Thyroid gland (tissue), 4 donors: ENCODE data around the gene GOLGA5.

Experiments used
- POLR2A ChIP-seq, 2 donors: fragments of 450-650 bp; IDR thresholded peaks; one replicate each; pipeline ENCODE4 v1.6.1; 2017; ENCODE audit warnings: antibody characterized with exemption in 2 of 2, mild to moderate bottlenecking in 2 of 2, moderate library complexity in 1 of 2
- TF ChIP-seq, protein P1 (sequence below), 6 experiments: fragments of 200-600 bp in 3 of 6; fragments of 450-650 bp in 3 of 6; sonication (generic) in 3 of 6; IDR thresholded peaks; one replicate each; pipeline ENCODE4 v1.5.1; 2016 to 2019; ENCODE audit warnings: antibody characterized with exemption in 6 of 6, mild to moderate bottlenecking in 2 of 6, inconsistent platforms in 1 of 6, moderate library complexity in 1 of 6

DNA sequence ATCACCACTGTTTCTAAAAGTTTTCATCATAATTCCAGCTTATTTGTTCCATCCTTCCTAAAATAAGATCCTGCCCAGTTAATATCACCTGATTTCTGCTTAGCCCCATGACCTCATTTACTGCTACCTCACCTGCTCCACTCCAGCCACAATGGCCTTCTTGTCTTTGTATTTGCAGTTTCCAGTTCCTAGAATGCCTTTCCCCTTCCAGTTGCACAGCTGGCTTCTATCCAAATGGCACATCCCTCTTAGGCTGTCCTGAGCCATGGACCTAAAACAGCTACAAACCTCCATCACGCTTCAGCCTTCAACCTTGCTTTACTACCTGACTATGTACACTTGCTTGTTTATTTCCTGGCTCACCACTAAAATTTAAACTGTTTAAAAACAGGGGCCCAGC, 39.1 kb upstream of the GOLGA5 start:
- TF ChIP-seq, protein P1, sequence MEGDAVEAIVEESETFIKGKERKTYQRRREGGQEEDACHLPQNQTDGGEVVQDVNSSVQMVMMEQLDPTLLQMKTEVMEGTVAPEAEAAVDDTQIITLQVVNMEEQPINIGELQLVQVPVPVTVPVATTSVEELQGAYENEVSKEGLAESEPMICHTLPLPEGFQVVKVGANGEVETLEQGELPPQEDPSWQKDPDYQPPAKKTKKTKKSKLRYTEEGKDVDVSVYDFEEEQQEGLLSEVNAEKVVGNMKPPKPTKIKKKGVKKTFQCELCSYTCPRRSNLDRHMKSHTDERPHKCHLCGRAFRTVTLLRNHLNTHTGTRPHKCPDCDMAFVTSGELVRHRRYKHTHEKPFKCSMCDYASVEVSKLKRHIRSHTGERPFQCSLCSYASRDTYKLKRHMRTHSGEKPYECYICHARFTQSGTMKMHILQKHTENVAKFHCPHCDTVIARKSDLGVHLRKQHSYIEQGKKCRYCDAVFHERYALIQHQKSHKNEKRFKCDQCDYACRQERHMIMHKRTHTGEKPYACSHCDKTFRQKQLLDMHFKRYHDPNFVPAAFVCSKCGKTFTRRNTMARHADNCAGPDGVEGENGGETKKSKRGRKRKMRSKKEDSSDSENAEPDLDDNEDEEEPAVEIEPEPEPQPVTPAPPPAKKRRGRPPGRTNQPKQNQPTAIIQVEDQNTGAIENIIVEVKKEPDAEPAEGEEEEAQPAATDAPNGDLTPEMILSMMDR (IDR thresholded peaks at IDR 0.05) = no peak
- no peak for TF ChIP-seq POLR2A (IDR thresholded peaks at IDR 0.05)
